K562 (cell line): Measurements from ENCODE around the gene UCK1.

Experiments used
- BHLHE40 ChIP-seq: IDR thresholded peaks from 2 replicates; pipeline ENCODE4 v1.6.1; 2011; ENCODE audit warnings: low read length, improper control_type of control experiment
- CTCF ChIP-seq, 3 experiments: IDR thresholded peaks in 2 of 3; conservative IDR thresholded peaks in 1 of 3; 2 replicates each; pipeline ENCODE4 v1.5.1; 2011 to 2012; ENCODE audit warnings: low read length in 3 of 3, mild to moderate bottlenecking in 3 of 3, control low read depth in 2 of 3, improper control_type of control experiment in 1 of 3, inconsistent platforms in 1 of 3, low read depth in 1 of 3, mixed read lengths in 1 of 3, moderate library complexity in 1 of 3; ENCODE audit not compliant: insufficient read depth in 2 of 3
- PRMT5 ChIP-seq: sonication (generic); formaldehyde crosslinking; IDR thresholded peaks from 2 replicates; pipeline ENCODE4 v1.5.0; 2020; ENCODE audit warnings: missing genetic modification reagents
- STAT5B ChIP-seq: fragments of 250-450 bp; sonication (Bioruptor Pico); IDR thresholded peaks from 2 replicates; pipeline ENCODE4 v1.8.0; 2021; ENCODE audit warnings: mild to moderate bottlenecking, inconsistent platforms
- USF1 ChIP-seq: sonication (generic); formaldehyde crosslinking; IDR thresholded peaks from 2 replicates; pipeline ENCODE4 v1.9.0; 2022; ENCODE audit warnings: mild to moderate bottlenecking, missing genetic modification reagents
- ZKSCAN1 ChIP-seq: fragments of 150-350 bp; IDR thresholded peaks from 2 replicates; pipeline ENCODE4 v1.6.1; 2016; ENCODE audit warnings: low read depth, low read length

GRCh38 chr9:131528886-131529505 lies 2.1 kb downstream of the UCK1 start:
- no peak for TF ChIP-seq ZKSCAN1
- TF ChIP-seq CTCF (IDR thresholded peaks at IDR 0.05 in 2 of 3, conservative IDR thresholded peaks at IDR 0.05 in 1 of 3; ENCODE audit: insufficient read depth in 2 of 3, low read depth in 1 of 3, low read length in 3 of 3): no peak
- TF ChIP-seq USF1 (CRISPR knock-in tag): no peak
- TF ChIP-seq BHLHE40: no peak
- no peak for TF ChIP-seq PRMT5 (CRISPR knock-in tag)
- TF ChIP-seq STAT5B (CRISPR knock-in tag): no peak
